ENCODE measurements around the gene RAI1.

The RAI1 gene

GRCh38 chr17:17860766-17861107 is 179.5 kb downstream of the RAI1 start:
- H3K4me1 Mint-ChIP-seq: peaks cover 35% of the 10 kb centered on the region
- peaks cover 6% of the 10 kb centered on the region for H3K36me3 Mint-ChIP-seq
- no peaks in the 10 kb centered on the region for H3K9me3 Mint-ChIP-seq
- DNase-seq: no peak
- H3K27me3 Mint-ChIP-seq: no peaks in the 10 kb centered on the region
- H3K27ac Mint-ChIP-seq: no peak overlapping the region
- no peak overlapping the region for H3K4me3 Mint-ChIP-seq
- CTCF ChIA-PET: interaction anchor here (0.6 to 10.2 kb wide), 12 partner anchors 11 to 181 kb away, joined by 3 to 95 read pairs (median 7); partner anchors contain the start of gene RAI1

All from activated naive CD4-positive, alpha-beta T cell treated with anti-CD3 and anti-CD28 coated beads, Interleukin-2, amount 10 ng/mL, durations not matched to agents 7 days and 5 days (primary cell).